ENCODE results near the gene KIAA1614.

DNA sequence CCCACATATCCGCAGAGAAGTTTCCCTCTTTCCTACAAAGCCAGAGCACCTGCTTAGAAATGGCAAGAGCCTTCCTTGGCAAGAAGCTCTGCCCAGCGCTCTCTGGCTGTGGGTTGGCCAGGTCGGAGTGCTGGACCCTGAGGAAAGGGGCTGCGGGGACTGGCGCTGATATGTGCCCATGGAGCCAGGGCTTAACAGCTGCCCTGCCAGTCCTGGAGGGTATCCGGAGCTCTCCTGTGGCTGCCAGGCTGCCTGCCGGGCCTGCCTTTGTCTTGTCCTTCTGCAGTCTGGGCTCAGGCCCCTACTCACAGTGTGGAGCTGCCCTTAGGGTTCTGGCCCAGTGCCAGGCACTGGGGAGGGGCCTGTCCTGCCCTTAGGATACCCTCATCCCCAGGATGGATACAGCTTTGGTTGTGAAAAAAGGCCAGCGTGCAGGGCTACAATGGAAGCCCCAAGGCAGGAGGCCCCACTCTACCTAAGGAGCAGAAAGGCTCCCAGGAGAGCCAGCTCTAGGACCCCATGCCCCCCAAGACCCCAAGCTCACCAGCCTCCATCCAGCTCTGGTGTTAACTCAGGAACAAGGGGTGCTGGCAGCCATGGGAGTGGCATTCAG lies 43.4 kb downstream of the KIAA1614 start:
- TF ChIP-seq EZH2 (IDR thresholded peaks at IDR 0.05; ENCODE audit: borderline replicate concordance, control insufficient read depth, low read depth, low read length) (no peak), FOXM1 (IDR thresholded peaks at IDR 0.05; ENCODE audit: low read depth, low read length) (no peak), CTCF (IDR thresholded peaks at IDR 0.05 in 2 of 3, conservative IDR thresholded peaks at IDR 0.05 in 1 of 3; ENCODE audit: control insufficient read depth in 2 of 3, extremely low read depth in 1 of 3, insufficient read depth in 1 of 3, low read depth in 3 of 3, low read length in 3 of 3) (no peak), EP300 (IDR thresholded peaks at IDR 0.05; ENCODE audit: borderline replicate concordance in 1 of 2, control insufficient read depth in 1 of 2, low read depth in 2 of 2, low read length in 2 of 2) (no peak), HDAC6 (IDR thresholded peaks at IDR 0.05; ENCODE audit: unreplicated experiment) (no peak), ZSCAN29 (IDR thresholded peaks at IDR 0.05) (no peak), E2F8 (IDR thresholded peaks at IDR 0.05; ENCODE audit: low read depth, partially characterized antibody) (no peak), MEF2A (IDR thresholded peaks at IDR 0.05; ENCODE audit: insufficient read depth, low read depth, low read length) (no peak), MXI1 (IDR thresholded peaks at IDR 0.05; ENCODE audit: low read depth, low read length) (no peak), BMI1 (IDR thresholded peaks at IDR 0.05; ENCODE audit: borderline replicate concordance) (no peak), POLR2AphosphoS5 (IDR thresholded peaks at IDR 0.05; ENCODE audit: low read length) (no peak), ZNF384 (IDR thresholded peaks at IDR 0.05; ENCODE audit: borderline replicate concordance, low read depth, low read length) (no peak)

Measured in GM12878 (cell line).